Fibroblast of lung (primary cell): ENCODE results near the gene DLL3. TPM values are rescaled to one million over a fixed set of nuclear protein-coding genes. Genes with fewer than 3 reads are reported as not detected.
A peak's percentile ranks its signal among the peaks of the same experiment; 100 is the strongest.

Experiments
- DNase-seq, 2 donors: peaks; one replicate each; pipeline versions ENCODE4 v3.0.0 to v3.0.0-alpha.2; 2010; ENCODE audit warnings: low read depth in 2 of 2
- H2AFZ ChIP-seq: 2 replicates; pipeline ENCODE4 v1.5.1; 2012; ENCODE audit warnings: low read length, control low read depth, inconsistent platforms
- H3K27ac ChIP-seq: 2 replicates; pipeline ENCODE4 v1.5.1; 2011; ENCODE audit warnings: low read length, control low read depth; ENCODE audit not compliant: insufficient read depth
- H3K27me3 ChIP-seq: 2 replicates; pipeline ENCODE4 v1.5.1; 2011; ENCODE audit warnings: mild to moderate bottlenecking, low read length; ENCODE audit not compliant: control insufficient read depth, insufficient read depth
- H3K36me3 ChIP-seq: 2 replicates; pipeline ENCODE4 v1.5.1; 2011; ENCODE audit warnings: low read length; ENCODE audit not compliant: control insufficient read depth, insufficient read depth
- H3K4me1 ChIP-seq: 2 replicates; pipeline ENCODE4 v1.5.1; 2011; ENCODE audit warnings: low read length; ENCODE audit not compliant: control insufficient read depth, insufficient read depth; ENCODE audit errors: extremely low read depth
- H3K4me2 ChIP-seq: 2 replicates; pipeline ENCODE4 v1.5.1; 2011; ENCODE audit warnings: low read length, control low read depth; ENCODE audit not compliant: insufficient read depth; ENCODE audit errors: extremely low read depth
- H3K4me3 ChIP-seq, 4 experiments: fragments of 200-600 bp in 1 of 4; sonication (generic) in 1 of 4; replicated peaks in 1 of 4; 2 replicates each; pipeline ENCODE4 v1.5.1; 2011 to 2016; ENCODE audit warnings: low read length in 4 of 4, low read depth in 3 of 4, mild to moderate bottlenecking in 3 of 4, control low read depth in 2 of 4, inconsistent platforms in 1 of 4, mixed read lengths in 1 of 4; ENCODE audit not compliant: insufficient read depth in 1 of 4; ENCODE audit errors: control extremely low read depth in 1 of 4
- H3K79me2 ChIP-seq: 2 replicates; pipeline ENCODE4 v1.5.1; 2012; ENCODE audit warnings: mild to moderate bottlenecking, low read length, inconsistent platforms; ENCODE audit not compliant: control insufficient read depth, insufficient read depth
- H3K9ac ChIP-seq: 2 replicates; pipeline ENCODE4 v1.5.1; 2011; ENCODE audit warnings: mild to moderate bottlenecking, low read length, control low read depth; ENCODE audit not compliant: insufficient read depth
- H3K9me3 ChIP-seq: 2 replicates; pipeline ENCODE4 v1.5.1; 2012; ENCODE audit warnings: low read depth, low read length; ENCODE audit not compliant: control insufficient read depth, insufficient read depth
- H4K20me1 ChIP-seq: 2 replicates; pipeline ENCODE4 v1.5.1; 2011; ENCODE audit warnings: low read length; ENCODE audit not compliant: control insufficient read depth, insufficient read depth; ENCODE audit errors: extremely low read depth
- EZH2 ChIP-seq: IDR thresholded peaks from 2 replicates; pipeline ENCODE4 v1.5.1; 2012; ENCODE audit warnings: low read length, control low read depth, mild to moderate bottlenecking; ENCODE audit errors: missing control alignments
- polyA plus RNA-seq, 2 donors: library from polyadenylated mRNA; depleted of rRNA in 1 of 2; stranded (reverse) in 1 of 2; unstranded in 1 of 2; fragments of >200 nt; gene quantifications; 2 replicates each; pipeline ENCODE4 v1.2.1, GENCODE V29; 2011 to 2012; ENCODE audit warnings: missing spikeins in 1 of 2
- total RNA-seq: library from RNA; depleted of rRNA; stranded (reverse); fragments of >200 nt; gene quantifications from 2 replicates; pipeline ENCODE4 v1.2.1, GENCODE V29; 2014
- TF ChIP-seq, protein P1 (sequence below), 2 donors: IDR thresholded peaks in 1 of 2; conservative IDR thresholded peaks in 1 of 2; 1 replicate in 1 of 2; 2 replicates in 1 of 2; pipeline ENCODE4 v1.5.1; 2011 to 2012; ENCODE audit warnings: low read length in 2 of 2, control low read depth in 1 of 2, inconsistent platforms in 1 of 2, low read depth in 1 of 2, mild to moderate bottlenecking in 1 of 2

DLL3 gene
- total and polyA plus RNA-seq, 2 donors (not counting 1 experiment from before 2014, with no cell fraction given), result under 0.01 to 0.11 TPM

- peaks cover 7% of the 10 kb centered on the region for H3K27me3 ChIP-seq
- H3K9me3 ChIP-seq, result no peaks in the 10 kb centered on the region
- H3K9ac ChIP-seq, result peak within 1 kb of the TSS; percentile 95
- peak within 1 kb of the TSS; percentile 95 for H2AFZ ChIP-seq
- TF ChIP-seq, protein P1, sequence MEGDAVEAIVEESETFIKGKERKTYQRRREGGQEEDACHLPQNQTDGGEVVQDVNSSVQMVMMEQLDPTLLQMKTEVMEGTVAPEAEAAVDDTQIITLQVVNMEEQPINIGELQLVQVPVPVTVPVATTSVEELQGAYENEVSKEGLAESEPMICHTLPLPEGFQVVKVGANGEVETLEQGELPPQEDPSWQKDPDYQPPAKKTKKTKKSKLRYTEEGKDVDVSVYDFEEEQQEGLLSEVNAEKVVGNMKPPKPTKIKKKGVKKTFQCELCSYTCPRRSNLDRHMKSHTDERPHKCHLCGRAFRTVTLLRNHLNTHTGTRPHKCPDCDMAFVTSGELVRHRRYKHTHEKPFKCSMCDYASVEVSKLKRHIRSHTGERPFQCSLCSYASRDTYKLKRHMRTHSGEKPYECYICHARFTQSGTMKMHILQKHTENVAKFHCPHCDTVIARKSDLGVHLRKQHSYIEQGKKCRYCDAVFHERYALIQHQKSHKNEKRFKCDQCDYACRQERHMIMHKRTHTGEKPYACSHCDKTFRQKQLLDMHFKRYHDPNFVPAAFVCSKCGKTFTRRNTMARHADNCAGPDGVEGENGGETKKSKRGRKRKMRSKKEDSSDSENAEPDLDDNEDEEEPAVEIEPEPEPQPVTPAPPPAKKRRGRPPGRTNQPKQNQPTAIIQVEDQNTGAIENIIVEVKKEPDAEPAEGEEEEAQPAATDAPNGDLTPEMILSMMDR (conservative IDR thresholded peaks at IDR 0.05 in 1 of 2, IDR thresholded peaks at IDR 0.05 in 1 of 2; ENCODE audit: low read depth in 1 of 2, low read length in 2 of 2), result peak; percentile 78 to 88
- no peak for TF ChIP-seq EZH2
- peak; percentile 89 to 95 for DNase-seq
- H3K4me2 ChIP-seq, result peak within 1 kb of the TSS; percentile 79
- no peaks in the 10 kb centered on the region for H4K20me1 ChIP-seq
- H3K4me1 ChIP-seq, result peaks cover 5% of the 10 kb centered on the region
- peak within 1 kb of the TSS; percentile 84 to 95 (median 89) for H3K4me3 ChIP-seq
- peak within 1 kb of the TSS; percentile 90 for H3K27ac ChIP-seq
- peaks cover 13% of the 10 kb centered on the region for H3K79me2 ChIP-seq
- H3K36me3 ChIP-seq, result no peaks in the 10 kb centered on the region
Observed at GRCh38 chr19:39539518-39540332, 41.0 kb downstream of the DLL3 start, which contains the start of gene EID2. EID2 (minus strand) TSS chr19:39540161; CDS start chr19:39540079, 82 bp downstream.

DNA sequence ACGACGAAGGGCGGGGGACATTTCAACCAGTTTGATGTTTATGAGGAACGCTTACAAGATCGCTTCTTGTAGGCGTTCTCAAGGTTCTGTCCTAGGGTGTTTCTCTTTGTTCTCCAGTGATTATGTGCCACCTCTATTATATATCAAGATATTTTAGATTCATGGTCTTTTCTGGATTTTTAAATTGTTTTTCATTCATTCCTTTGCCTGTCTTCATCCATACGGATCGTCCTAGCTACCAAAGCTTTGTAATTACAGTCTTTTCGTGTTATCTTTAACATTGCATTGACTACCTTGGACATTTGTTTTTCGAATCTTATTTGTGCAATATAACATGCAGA, 41.6 kb downstream of the DLL3 start:
- Histone ChIP-seq H3K4me3 (peak overlapping the region; percentile 31 to 84 (median 40)), H3K27ac (no peak overlapping the region), H3K79me2 (peaks cover 13% of the 10 kb centered on the region), H3K9ac (peak overlapping the region; percentile 24), H2AFZ (peak overlapping the region; percentile 85), H4K20me1 (no peaks in the 10 kb centered on the region), H3K27me3 (peaks cover 7% of the 10 kb centered on the region), H3K4me2 (peak overlapping the region; percentile 79), H3K9me3 (no peaks in the 10 kb centered on the region), H3K4me1 (peaks cover 5% of the 10 kb centered on the region), H3K36me3 (no peaks in the 10 kb centered on the region)
- DNase-seq, result no peak
- TF ChIP-seq EZH2, result no peak
- TF ChIP-seq, protein P1 (conservative IDR thresholded peaks at IDR 0.05 in 1 of 2, IDR thresholded peaks at IDR 0.05 in 1 of 2; ENCODE audit: low read depth in 1 of 2, low read length in 2 of 2), result no peak

GRCh38 chr19:39542206-39542605, 43.5 kb downstream of the DLL3 start:
- peaks cover 13% of the 10 kb centered on the region for H3K79me2 ChIP-seq
- H3K4me1 ChIP-seq, result peaks cover 5% of the 10 kb centered on the region
- no peak overlapping the region for H3K4me2 ChIP-seq
- H3K9ac ChIP-seq, result no peak overlapping the region
- no peaks in the 10 kb centered on the region for H4K20me1 ChIP-seq
- H3K4me3 ChIP-seq, result no peak overlapping the region
- H3K27ac ChIP-seq, result no peak overlapping the region
- H3K36me3 ChIP-seq, result no peaks in the 10 kb centered on the region
- H3K27me3 ChIP-seq, result peaks cover 13% of the 10 kb centered on the region
- no peak for DNase-seq
- TF ChIP-seq EZH2, result no peak
- TF ChIP-seq, protein P1 (conservative IDR thresholded peaks at IDR 0.05 in 1 of 2, IDR thresholded peaks at IDR 0.05 in 1 of 2; ENCODE audit: low read depth in 1 of 2, low read length in 2 of 2), result no peak
- no peak overlapping the region for H2AFZ ChIP-seq
- H3K9me3 ChIP-seq, result no peaks in the 10 kb centered on the region
